Measurements from ENCODE around the gene ATP2C1.

GRCh38 chr3:130981469-130981868 is 87.6 kb downstream of the ATP2C1 start:
- TF ChIP-seq POLR2AphosphoS5 (IDR thresholded peaks at IDR 0.05; ENCODE audit: borderline replicate concordance, low read depth, low read length) (no peak), EZH2 (IDR thresholded peaks at IDR 0.05) (no peak), FOXP2 (optimal IDR thresholded peaks at IDR 0.05; ENCODE audit: control extremely low read depth, extremely low read length, insufficient read depth) (no peak)
